ENCODE measurements around the gene PTPRT. TPM values are rescaled to one million over a fixed set of nuclear protein-coding genes. Genes with fewer than 3 reads are reported as not detected.

The PTPRT gene
- total and polyA plus RNA-seq, 10 of the 15 experiments (the other 5 are each of a cell fraction or from before 2014, with no cell fraction given), result not detected

DNA sequence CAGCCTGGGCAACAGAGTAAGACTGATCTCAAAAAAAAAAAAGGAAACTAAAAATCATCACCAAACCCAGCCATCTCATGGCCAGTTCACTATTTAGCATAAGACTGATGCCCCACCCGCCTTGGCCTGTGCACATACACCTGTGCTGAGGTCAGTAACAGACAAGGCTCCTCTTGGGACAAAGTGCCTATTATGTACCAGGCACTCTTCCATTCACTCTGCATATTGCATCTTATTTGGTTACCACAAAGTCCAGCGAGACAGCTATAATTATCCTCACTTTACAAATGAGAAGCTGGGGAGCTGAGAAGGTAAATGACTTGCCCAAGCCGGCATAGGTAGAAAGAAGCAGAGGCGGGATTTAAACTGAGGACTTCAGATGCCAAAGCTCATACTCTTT is 3.8 kb downstream of the PTPRT start (continued):
- TF ChIP-seq, protein P1, sequence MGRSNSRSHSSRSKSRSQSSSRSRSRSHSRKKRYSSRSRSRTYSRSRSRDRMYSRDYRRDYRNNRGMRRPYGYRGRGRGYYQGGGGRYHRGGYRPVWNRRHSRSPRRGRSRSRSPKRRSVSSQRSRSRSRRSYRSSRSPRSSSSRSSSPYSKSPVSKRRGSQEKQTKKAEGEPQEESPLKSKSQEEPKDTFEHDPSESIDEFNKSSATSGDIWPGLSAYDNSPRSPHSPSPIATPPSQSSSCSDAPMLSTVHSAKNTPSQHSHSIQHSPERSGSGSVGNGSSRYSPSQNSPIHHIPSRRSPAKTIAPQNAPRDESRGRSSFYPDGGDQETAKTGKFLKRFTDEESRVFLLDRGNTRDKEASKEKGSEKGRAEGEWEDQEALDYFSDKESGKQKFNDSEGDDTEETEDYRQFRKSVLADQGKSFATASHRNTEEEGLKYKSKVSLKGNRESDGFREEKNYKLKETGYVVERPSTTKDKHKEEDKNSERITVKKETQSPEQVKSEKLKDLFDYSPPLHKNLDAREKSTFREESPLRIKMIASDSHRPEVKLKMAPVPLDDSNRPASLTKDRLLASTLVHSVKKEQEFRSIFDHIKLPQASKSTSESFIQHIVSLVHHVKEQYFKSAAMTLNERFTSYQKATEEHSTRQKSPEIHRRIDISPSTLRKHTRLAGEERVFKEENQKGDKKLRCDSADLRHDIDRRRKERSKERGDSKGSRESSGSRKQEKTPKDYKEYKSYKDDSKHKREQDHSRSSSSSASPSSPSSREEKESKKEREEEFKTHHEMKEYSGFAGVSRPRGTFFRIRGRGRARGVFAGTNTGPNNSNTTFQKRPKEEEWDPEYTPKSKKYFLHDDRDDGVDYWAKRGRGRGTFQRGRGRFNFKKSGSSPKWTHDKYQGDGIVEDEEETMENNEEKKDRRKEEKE (IDR thresholded peaks at IDR 0.05), result no peak
- TF ChIP-seq PML (IDR thresholded peaks at IDR 0.05; ENCODE audit: low read length) (no peak), KLF5 (IDR thresholded peaks at IDR 0.05; ENCODE audit: partially characterized antibody) (no peak)
- TF ChIP-seq, protein P2, sequence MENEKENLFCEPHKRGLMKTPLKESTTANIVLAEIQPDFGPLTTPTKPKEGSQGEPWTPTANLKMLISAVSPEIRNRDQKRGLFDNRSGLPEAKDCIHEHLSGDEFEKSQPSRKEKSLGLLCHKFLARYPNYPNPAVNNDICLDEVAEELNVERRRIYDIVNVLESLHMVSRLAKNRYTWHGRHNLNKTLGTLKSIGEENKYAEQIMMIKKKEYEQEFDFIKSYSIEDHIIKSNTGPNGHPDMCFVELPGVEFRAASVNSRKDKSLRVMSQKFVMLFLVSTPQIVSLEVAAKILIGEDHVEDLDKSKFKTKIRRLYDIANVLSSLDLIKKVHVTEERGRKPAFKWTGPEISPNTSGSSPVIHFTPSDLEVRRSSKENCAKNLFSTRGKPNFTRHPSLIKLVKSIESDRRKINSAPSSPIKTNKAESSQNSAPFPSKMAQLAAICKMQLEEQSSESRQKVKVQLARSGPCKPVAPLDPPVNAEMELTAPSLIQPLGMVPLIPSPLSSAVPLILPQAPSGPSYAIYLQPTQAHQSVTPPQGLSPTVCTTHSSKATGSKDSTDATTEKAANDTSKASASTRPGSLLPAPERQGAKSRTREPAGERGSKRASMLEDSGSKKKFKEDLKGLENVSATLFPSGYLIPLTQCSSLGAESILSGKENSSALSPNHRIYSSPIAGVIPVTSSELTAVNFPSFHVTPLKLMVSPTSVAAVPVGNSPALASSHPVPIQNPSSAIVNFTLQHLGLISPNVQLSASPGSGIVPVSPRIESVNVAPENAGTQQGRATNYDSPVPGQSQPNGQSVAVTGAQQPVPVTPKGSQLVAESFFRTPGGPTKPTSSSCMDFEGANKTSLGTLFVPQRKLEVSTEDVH (IDR thresholded peaks at IDR 0.05; ENCODE audit: low read depth, partially characterized antibody), result no peak
- TF ChIP-seq, protein P3, sequence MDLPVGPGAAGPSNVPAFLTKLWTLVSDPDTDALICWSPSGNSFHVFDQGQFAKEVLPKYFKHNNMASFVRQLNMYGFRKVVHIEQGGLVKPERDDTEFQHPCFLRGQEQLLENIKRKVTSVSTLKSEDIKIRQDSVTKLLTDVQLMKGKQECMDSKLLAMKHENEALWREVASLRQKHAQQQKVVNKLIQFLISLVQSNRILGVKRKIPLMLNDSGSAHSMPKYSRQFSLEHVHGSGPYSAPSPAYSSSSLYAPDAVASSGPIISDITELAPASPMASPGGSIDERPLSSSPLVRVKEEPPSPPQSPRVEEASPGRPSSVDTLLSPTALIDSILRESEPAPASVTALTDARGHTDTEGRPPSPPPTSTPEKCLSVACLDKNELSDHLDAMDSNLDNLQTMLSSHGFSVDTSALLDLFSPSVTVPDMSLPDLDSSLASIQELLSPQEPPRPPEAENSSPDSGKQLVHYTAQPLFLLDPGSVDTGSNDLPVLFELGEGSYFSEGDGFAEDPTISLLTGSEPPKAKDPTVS (IDR thresholded peaks at IDR 0.05; ENCODE audit: low read depth, low read length), result no peak
